ENCODE data around the gene PPP1R37.
A peak's percentile ranks its signal among the peaks of the same experiment; 100 is the strongest.

Gene PPP1R37

GRCh38 chr19:45094707-45095106 lies 1.7 kb downstream of the PPP1R37 start:
- Histone ChIP-seq H3K9me3 (no peaks in the 10 kb centered on the region), H3K4me3 (no peak overlapping the region), H3K4me1 (peaks cover 0 to 70% (median 43%) of the 10 kb centered on the region in 4 donors), H3K36me3 (no peaks in the 10 kb centered on the region), H3K27ac (no peak overlapping the region), H3K27me3 (no peaks in the 10 kb centered on the region)
- DNase-seq = no peak
- intact Hi-C loops (cut with DNase I; ENCODE audit: low total_unique reads) = no loop called here
- no peak for TF ChIP-seq CTCF (IDR thresholded peaks at IDR 0.05)

- no peak for TF ChIP-seq CTCF (IDR thresholded peaks at IDR 0.05)
- intact Hi-C loops (cut with DNase I; ENCODE audit: low total_unique reads) = no loop called here
- no peak overlapping the region for H3K4me3 ChIP-seq
- peaks cover 0 to 66% (median 41%) of the 10 kb centered on the region in 4 donors for H3K4me1 ChIP-seq
- H3K9me3 ChIP-seq = no peaks in the 10 kb centered on the region
- no peak for DNase-seq
- no peak overlapping the region for H3K27ac ChIP-seq
- H3K36me3 ChIP-seq = no peaks in the 10 kb centered on the region
- H3K27me3 ChIP-seq = no peaks in the 10 kb centered on the region
Observed at GRCh38 chr19:45095496-45096413, 2.8 kb downstream of the PPP1R37 start.

GRCh38 chr19:45096700-45097099 lies 3.7 kb downstream of the PPP1R37 start:
- H3K4me3 ChIP-seq = no peak overlapping the region
- H3K9me3 ChIP-seq = no peaks in the 10 kb centered on the region
- DNase-seq = no peak
- H3K4me1 ChIP-seq = peaks cover 0 to 64% (median 36%) of the 10 kb centered on the region in 4 donors
- H3K27me3 ChIP-seq = no peaks in the 10 kb centered on the region
- intact Hi-C loops (cut with DNase I; ENCODE audit: low total_unique reads) = no loop called here
- no peak for TF ChIP-seq CTCF (IDR thresholded peaks at IDR 0.05)
- no peaks in the 10 kb centered on the region for H3K36me3 ChIP-seq
- H3K27ac ChIP-seq = no peak overlapping the region

GRCh38 chr19:45097450-45097775 lies 4.4 kb downstream of the PPP1R37 start:
- Histone ChIP-seq H3K9me3 (no peaks in the 10 kb centered on the region), H3K27ac (no peak overlapping the region), H3K36me3 (no peaks in the 10 kb centered on the region), H3K27me3 (no peaks in the 10 kb centered on the region), H3K4me1 (peaks cover 0 to 70% (median 36%) of the 10 kb centered on the region in 4 donors), H3K4me3 (no peak overlapping the region)
- TF ChIP-seq CTCF (IDR thresholded peaks at IDR 0.05) = no peak
- no peak for DNase-seq
- intact Hi-C loops (cut with DNase I; ENCODE audit: low total_unique reads) = no loop called here

- Histone ChIP-seq H3K4me1 (peaks cover 0 to 75% (median 36%) of the 10 kb centered on the region in 4 donors), H3K27me3 (no peaks in the 10 kb centered on the region), H3K36me3 (no peaks in the 10 kb centered on the region), H3K4me3 (no peak overlapping the region), H3K9me3 (no peaks in the 10 kb centered on the region), H3K27ac (no peak overlapping the region)
- peak in 1 of 2 donors; percentile 66 for DNase-seq
- no peak for TF ChIP-seq CTCF (IDR thresholded peaks at IDR 0.05)
- intact Hi-C loops (cut with DNase I; ENCODE audit: low total_unique reads) = no loop called here
Observed at GRCh38 chr19:45097776-45098520, 5.0 kb downstream of the PPP1R37 start.

Measured in tibial artery (tissue), 4 donors.